Measurements from ENCODE around the gene CMTM2. TPM values are rescaled to one million over a fixed set of nuclear protein-coding genes. Genes with fewer than 3 reads are reported as not detected.

The CMTM2 gene
- total and polyA plus RNA-seq, 9 of the 15 experiments (the other 6 are each of a cell fraction or from before 2014, with no cell fraction given) = not detected

GRCh38 chr16:66608241-66609138, 29.2 kb downstream of the CMTM2 start (continued):
- TF ChIP-seq POLR3A (IDR thresholded peaks at IDR 0.05; ENCODE audit: borderline replicate concordance, extremely low read depth, insufficient read depth, insufficient read length) = no peak
- no peak for TF ChIP-seq ZNF324 (CRISPR knock-in tag; IDR thresholded peaks at IDR 0.05)
- TF ChIP-seq PHTF2 (CRISPR knock-in tag; IDR thresholded peaks at IDR 0.05) = no peak
- no peak for TF ChIP-seq LARP7 (IDR thresholded peaks at IDR 0.05)
- no peak for TF ChIP-seq PHF8 (IDR thresholded peaks at IDR 0.05; ENCODE audit: borderline replicate concordance, low read length)
- peak; percentile 68 for TF ChIP-seq ZFX (CRISPR knock-in tag; IDR thresholded peaks at IDR 0.05)
- no peak for TF ChIP-seq OTX1 (CRISPR knock-in tag; IDR thresholded peaks at IDR 0.05)
- TF ChIP-seq HMG20A (CRISPR knock-in tag; conservative IDR thresholded peaks at IDR 0.05) = no peak
- TF ChIP-seq STAT5A (IDR thresholded peaks at IDR 0.05; ENCODE audit: borderline replicate concordance, low read length) = no peak
- TF ChIP-seq SNIP1 (IDR thresholded peaks at IDR 0.05; ENCODE audit: low read depth) = no peak
- peak; percentile 70 for TF ChIP-seq EP400 (IDR thresholded peaks at IDR 0.05)
- no peak for TF ChIP-seq MECOM (CRISPR knock-in tag; IDR thresholded peaks at IDR 0.05)
- no peak for TF ChIP-seq ZKSCAN3 (CRISPR knock-in tag; IDR thresholded peaks at IDR 0.05)
- peak; percentile 44 for TF ChIP-seq ETV1 (tag; conservative IDR thresholded peaks at IDR 0.05; ENCODE audit: low read depth)
- no peak for TF ChIP-seq ESRRB (CRISPR knock-in tag; IDR thresholded peaks at IDR 0.05; ENCODE audit: borderline replicate concordance)
- TF ChIP-seq, protein P1, sequence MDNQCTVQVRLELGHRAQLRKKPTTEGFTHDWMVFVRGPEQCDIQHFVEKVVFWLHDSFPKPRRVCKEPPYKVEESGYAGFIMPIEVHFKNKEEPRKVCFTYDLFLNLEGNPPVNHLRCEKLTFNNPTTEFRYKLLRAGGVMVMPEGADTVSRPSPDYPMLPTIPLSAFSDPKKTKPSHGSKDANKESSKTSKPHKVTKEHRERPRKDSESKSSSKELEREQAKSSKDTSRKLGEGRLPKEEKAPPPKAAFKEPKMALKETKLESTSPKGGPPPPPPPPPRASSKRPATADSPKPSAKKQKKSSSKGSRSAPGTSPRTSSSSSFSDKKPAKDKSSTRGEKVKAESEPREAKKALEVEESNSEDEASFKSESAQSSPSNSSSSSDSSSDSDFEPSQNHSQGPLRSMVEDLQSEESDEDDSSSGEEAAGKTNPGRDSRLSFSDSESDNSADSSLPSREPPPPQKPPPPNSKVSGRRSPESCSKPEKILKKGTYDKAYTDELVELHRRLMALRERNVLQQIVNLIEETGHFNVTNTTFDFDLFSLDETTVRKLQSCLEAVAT (IDR thresholded peaks at IDR 0.05) = no peak
- no peak for TF ChIP-seq SRSF9 (IDR thresholded peaks at IDR 0.05; ENCODE audit: borderline replicate concordance, low read depth, low read length)
- no peak for TF ChIP-seq KDM4B (IDR thresholded peaks at IDR 0.05; ENCODE audit: borderline replicate concordance in 2 of 2, low read depth in 1 of 2)
- peak in 2 of 3 experiments; percentile 44 to 46 for TF ChIP-seq YY1 (IDR thresholded peaks at IDR 0.05; ENCODE audit: borderline replicate concordance in 1 of 3, control insufficient read depth in 1 of 3, extremely low read depth in 1 of 3, insufficient read depth in 3 of 3, insufficient read length in 1 of 3, insufficient replicate concordance in 2 of 3, low read depth in 1 of 3, low read length in 2 of 3)
- TF ChIP-seq, protein P2, sequence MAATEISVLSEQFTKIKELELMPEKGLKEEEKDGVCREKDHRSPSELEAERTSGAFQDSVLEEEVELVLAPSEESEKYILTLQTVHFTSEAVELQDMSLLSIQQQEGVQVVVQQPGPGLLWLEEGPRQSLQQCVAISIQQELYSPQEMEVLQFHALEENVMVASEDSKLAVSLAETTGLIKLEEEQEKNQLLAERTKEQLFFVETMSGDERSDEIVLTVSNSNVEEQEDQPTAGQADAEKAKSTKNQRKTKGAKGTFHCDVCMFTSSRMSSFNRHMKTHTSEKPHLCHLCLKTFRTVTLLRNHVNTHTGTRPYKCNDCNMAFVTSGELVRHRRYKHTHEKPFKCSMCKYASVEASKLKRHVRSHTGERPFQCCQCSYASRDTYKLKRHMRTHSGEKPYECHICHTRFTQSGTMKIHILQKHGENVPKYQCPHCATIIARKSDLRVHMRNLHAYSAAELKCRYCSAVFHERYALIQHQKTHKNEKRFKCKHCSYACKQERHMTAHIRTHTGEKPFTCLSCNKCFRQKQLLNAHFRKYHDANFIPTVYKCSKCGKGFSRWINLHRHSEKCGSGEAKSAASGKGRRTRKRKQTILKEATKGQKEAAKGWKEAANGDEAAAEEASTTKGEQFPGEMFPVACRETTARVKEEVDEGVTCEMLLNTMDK (IDR thresholded peaks at IDR 0.05; ENCODE audit: borderline replicate concordance, insufficient read depth, low read depth, low read length, poor library complexity, severe bottlenecking) = peak; percentile 70
- peak; percentile 84; the same call in 1 of the 2 replicates for TF ChIP-seq XRCC5 (IDR thresholded peaks at IDR 0.05; ENCODE audit: low read depth, low read length)
- no peak for TF ChIP-seq DACH1 (IDR thresholded peaks at IDR 0.05; ENCODE audit: partially characterized antibody)
- no peak for TF ChIP-seq SMARCB1 (IDR thresholded peaks at IDR 0.05; ENCODE audit: insufficient read length, low read depth)
- TF ChIP-seq, protein P3, sequence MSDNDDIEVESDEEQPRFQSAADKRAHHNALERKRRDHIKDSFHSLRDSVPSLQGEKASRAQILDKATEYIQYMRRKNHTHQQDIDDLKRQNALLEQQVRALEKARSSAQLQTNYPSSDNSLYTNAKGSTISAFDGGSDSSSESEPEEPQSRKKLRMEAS (CRISPR knock-in tag; IDR thresholded peaks at IDR 0.05) = peak; percentile 88

All from K562 (cell line).